Breast epithelium (tissue), 3 donors: ENCODE results near the gene TASP1.

Experiments used
- CTCF ChIP-seq, 3 donors: fragments of 450-650 bp; IDR thresholded peaks; one replicate each; pipeline ENCODE4 v1.5.1; 2016 to 2017; ENCODE audit warnings: antibody characterized with exemption in 3 of 3, mild to moderate bottlenecking in 3 of 3, moderate library complexity in 3 of 3
- POLR2AphosphoS5 ChIP-seq, 3 donors: sonication (generic); formaldehyde crosslinking; IDR thresholded peaks; one replicate each; pipeline ENCODE4 v1.6.1; 2017; ENCODE audit warnings: antibody characterized with exemption in 3 of 3

GRCh38 chr20:13355941-13356486, 282.7 kb downstream of the TASP1 start:
- no peak for TF ChIP-seq CTCF (IDR thresholded peaks at IDR 0.05)
- no peak for TF ChIP-seq POLR2AphosphoS5 (IDR thresholded peaks at IDR 0.05)
